ENCODE data around the gene PPP2R3A.
A peak's percentile ranks its signal among the peaks of the same experiment; 100 is the strongest.
"Not testable (repeated sequence)": the region's sequence is repeated elsewhere in the genome, so short reads cannot be mapped to it uniquely, and the experiment has no call there.

PPP2R3A gene, protein sequence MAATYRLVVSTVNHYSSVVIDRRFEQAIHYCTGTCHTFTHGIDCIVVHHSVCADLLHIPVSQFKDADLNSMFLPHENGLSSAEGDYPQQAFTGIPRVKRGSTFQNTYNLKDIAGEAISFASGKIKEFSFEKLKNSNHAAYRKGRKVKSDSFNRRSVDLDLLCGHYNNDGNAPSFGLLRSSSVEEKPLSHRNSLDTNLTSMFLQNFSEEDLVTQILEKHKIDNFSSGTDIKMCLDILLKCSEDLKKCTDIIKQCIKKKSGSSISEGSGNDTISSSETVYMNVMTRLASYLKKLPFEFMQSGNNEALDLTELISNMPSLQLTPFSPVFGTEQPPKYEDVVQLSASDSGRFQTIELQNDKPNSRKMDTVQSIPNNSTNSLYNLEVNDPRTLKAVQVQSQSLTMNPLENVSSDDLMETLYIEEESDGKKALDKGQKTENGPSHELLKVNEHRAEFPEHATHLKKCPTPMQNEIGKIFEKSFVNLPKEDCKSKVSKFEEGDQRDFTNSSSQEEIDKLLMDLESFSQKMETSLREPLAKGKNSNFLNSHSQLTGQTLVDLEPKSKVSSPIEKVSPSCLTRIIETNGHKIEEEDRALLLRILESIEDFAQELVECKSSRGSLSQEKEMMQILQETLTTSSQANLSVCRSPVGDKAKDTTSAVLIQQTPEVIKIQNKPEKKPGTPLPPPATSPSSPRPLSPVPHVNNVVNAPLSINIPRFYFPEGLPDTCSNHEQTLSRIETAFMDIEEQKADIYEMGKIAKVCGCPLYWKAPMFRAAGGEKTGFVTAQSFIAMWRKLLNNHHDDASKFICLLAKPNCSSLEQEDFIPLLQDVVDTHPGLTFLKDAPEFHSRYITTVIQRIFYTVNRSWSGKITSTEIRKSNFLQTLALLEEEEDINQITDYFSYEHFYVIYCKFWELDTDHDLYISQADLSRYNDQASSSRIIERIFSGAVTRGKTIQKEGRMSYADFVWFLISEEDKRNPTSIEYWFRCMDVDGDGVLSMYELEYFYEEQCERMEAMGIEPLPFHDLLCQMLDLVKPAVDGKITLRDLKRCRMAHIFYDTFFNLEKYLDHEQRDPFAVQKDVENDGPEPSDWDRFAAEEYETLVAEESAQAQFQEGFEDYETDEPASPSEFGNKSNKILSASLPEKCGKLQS (N-terminal part only)

DNA sequence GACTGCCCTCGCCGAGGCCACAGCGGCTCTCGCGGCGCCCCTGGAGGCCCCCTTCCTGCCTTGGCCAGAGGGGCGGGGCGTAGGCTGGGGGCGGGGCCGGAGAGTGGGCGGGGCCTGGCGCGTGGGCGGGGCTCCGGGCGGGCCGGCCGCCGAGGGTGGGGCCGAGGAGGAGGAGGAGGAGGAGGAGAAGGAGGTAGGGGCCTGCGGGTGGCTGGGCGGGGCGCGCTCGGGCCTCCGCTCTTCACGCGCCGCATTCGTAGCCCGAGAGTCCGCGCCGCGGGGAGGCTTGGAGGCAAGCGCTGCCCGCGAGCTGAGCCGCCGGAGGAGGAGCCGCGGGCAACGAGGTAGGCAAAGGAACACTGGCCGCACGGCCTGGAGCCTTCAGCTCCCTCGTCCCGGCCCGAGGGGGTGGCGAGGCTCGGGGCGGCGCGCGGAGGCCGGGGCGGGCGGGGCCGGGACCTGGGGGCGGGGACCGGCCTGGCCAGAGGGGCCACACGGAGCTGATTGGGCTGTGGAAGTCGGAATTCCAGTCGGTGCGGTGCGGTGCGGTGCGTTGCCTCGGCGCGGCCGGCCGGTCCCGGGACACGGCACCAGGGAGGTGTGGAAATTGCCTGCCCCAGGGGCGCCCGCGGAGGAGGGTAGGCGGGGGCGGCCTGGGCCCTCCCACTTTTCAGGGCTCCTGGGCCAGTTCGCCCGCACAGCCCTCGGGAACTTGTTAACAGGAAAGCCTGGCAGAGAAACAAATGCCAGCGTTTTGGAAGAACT, at the start of gene PPP2R3A:
Gene PPP2R3A, plus strand, starts transcription at position 223 of the 765 bp plus-strand sequence. CDS start 35,771 bp downstream, outside the sequence.
- H3K27ac Mint-ChIP-seq = no peak within 1 kb of the TSS
- peak within 1 kb of the TSS; percentile 67 for H3K4me3 Mint-ChIP-seq
- peaks cover 9% of the 10 kb centered on the region for H3K4me1 Mint-ChIP-seq
- no peaks in the 10 kb centered on the region for H3K36me3 Mint-ChIP-seq
- peak; percentile 73 for DNase-seq
- H3K27me3 Mint-ChIP-seq = peaks cover 42% of the 10 kb centered on the region
- CTCF ChIA-PET = no interaction called here
- no peaks in the 10 kb centered on the region for H3K9me3 Mint-ChIP-seq

DNA sequence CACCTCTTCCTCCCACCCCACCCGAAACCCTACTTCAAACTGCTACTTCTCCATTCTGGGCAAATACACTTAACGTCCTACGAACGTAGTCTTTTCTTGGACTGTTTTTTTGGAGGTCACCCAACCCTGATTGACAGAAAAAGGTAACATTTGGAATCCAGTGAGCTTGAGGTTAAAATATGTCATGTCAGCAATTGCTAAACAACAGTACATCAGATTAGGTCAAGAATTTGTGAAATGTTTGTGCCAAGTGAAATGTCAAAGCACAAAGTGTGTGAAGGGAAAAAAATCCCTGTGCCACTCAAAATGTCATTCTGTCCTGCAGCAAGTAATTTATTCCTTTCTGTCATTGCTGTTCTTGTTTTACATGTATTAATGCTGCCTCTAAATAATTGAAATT, 49.2 kb upstream of the PPP2R3A start:
- Mint-ChIP-seq H3K27me3 (peaks cover 5% of the 10 kb centered on the region), H3K4me1 (no peaks in the 10 kb centered on the region), H3K9me3 (no peaks in the 10 kb centered on the region), H3K36me3 (no peaks in the 10 kb centered on the region), H3K27ac (no peak overlapping the region), H3K4me3 (no peak overlapping the region)
- DNase-seq = no peak
- CTCF ChIA-PET = interaction anchor here (0.9 kb wide), 1 partner anchor 9 kb away, joined by 3 read pairs; no protein-coding TSS in a partner anchor

DNA sequence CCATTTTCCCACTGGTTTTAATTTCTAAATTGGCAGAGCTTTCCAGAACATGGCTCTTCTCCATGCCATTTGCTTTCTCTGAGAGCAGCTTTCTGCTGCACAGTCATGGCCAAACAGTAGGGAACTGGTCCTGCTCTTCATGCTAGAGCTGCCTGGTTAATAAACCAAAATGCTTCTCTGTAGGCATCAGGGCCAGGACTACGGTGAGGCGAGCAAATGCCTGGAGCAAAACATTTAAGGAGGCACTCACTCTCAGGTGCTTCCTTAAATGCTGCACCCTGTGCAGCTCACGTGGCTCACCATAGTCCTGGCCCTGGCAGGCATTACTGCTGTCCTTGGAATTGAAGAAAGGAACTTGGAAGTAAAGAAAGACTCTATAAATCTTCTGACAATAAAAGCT, 48.5 kb upstream of the PPP2R3A start:
- CTCF ChIA-PET = no interaction called here
- H3K27ac Mint-ChIP-seq = no peak overlapping the region
- no peaks in the 10 kb centered on the region for H3K4me1 Mint-ChIP-seq
- H3K4me3 Mint-ChIP-seq = no peak overlapping the region
- DNase-seq = no peak
- no peaks in the 10 kb centered on the region for H3K9me3 Mint-ChIP-seq
- H3K36me3 Mint-ChIP-seq = no peaks in the 10 kb centered on the region
- peaks cover 5% of the 10 kb centered on the region for H3K27me3 Mint-ChIP-seq

DNA sequence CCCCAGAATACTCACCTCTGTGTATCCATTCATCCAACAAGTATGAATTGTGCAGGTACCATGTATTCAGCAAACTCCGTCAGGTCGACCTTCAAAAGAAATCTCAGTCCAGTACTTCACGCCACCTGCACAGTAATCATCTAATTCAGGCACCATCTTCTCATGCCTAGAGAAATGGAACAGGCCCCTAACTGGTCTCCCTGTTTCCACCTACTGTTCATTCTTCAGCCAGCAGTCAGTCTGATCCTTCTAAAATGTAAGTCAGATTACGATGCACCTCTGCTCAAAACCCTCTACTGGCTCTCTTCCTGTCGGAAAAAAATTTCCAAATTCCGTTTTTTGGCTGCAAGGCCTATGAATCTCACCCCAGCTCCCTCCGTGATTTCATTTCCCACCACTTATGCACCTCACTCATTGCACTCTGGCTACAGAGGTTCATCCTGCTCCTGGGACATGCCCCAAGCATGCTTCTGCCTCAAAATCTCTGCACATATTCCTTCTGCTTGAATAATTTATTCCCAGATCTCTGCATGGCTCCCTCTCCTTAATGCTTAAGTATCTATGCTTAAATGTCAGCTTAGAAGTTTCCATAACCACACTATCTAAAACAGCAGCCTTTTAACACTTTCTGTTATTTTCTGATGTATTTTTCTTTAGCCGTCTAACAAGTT, 47.5 kb upstream of the PPP2R3A start:
- Mint-ChIP-seq H3K27me3 (peaks cover 10% of the 10 kb centered on the region), H3K9me3 (no peaks in the 10 kb centered on the region), H3K4me1 (no peaks in the 10 kb centered on the region), H3K27ac (no peak overlapping the region), H3K36me3 (no peaks in the 10 kb centered on the region), H3K4me3 (no peak overlapping the region)
- CTCF ChIA-PET = no interaction called here
- DNase-seq = no peak

DNA sequence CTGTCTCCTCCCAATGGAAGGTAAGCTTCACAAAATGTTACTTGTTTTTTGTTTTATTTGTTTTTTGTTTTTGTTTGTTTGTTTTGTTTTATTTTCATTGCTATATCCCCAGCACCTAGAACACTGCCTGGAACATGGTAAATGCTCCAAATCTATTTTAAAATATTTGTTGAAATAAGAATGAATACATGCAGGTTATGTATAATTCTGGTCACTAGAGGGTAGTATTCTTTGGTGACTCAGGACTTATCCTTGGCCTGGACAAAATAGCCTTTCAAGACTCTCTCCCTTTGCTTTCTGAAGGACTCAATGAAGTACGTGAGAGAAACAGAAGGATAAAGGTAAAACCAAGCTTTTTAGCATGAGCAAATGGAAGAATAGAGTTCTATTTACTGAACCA, 46.9 kb upstream of the PPP2R3A start:
- Mint-ChIP-seq H3K36me3 (no peaks in the 10 kb centered on the region), H3K4me3 (no peak overlapping the region), H3K9me3 (no peaks in the 10 kb centered on the region), H3K4me1 (no peaks in the 10 kb centered on the region), H3K27me3 (peaks cover 10% of the 10 kb centered on the region), H3K27ac (no peak overlapping the region)
- DNase-seq = no peak
- CTCF ChIA-PET = no interaction called here

DNA sequence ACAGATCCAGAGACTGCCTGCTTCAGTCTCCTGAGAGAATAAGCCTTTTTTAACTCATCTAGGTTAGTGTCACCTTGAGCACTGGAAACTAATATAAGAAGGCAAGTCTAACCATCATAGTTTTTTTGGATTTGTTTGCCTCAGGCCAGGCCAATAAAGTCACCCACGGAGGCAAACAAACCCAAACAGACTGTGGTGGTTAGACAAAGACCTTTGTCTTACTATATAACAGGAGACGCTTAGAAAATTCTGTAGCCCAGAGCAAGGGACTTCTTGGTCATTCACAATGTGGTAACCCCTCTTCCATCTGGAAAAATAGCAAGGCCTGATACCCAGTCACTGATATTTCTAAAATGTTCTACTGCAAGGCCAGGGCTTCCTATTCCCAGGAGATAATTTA, 45.3 kb upstream of the PPP2R3A start:
- Mint-ChIP-seq H3K27ac (no peak overlapping the region), H3K9me3 (no peaks in the 10 kb centered on the region), H3K27me3 (peaks cover 10% of the 10 kb centered on the region), H3K4me1 (no peaks in the 10 kb centered on the region), H3K4me3 (no peak overlapping the region), H3K36me3 (no peaks in the 10 kb centered on the region)
- CTCF ChIA-PET = interaction anchor here (2.3 kb wide), 1 partner anchor 122 kb away, joined by 6 read pairs; no protein-coding TSS in a partner anchor
- no peak for DNase-seq

DNA sequence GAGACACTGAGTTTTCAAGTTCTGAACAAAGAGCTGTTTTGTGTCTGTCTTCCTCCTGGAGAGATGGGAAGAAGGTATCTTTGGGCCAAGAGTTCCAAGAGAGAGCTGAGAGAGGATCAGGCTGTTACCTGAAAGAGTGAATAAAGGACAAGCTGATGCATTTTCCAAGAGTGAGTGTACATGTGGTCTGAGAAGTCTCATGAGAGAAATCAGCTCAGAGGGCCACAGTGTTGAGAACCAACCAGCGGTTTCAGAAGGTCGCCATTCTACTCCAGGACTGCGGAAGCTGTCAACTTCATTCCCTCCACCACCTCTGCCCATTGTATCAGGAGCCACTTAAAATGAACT, 42.7 kb upstream of the PPP2R3A start:
- H3K4me1 Mint-ChIP-seq = no peaks in the 10 kb centered on the region
- peaks cover 8% of the 10 kb centered on the region for H3K27me3 Mint-ChIP-seq
- H3K4me3 Mint-ChIP-seq = no peak overlapping the region
- no peaks in the 10 kb centered on the region for H3K9me3 Mint-ChIP-seq
- no peaks in the 10 kb centered on the region for H3K36me3 Mint-ChIP-seq
- DNase-seq = no peak
- no peak overlapping the region for H3K27ac Mint-ChIP-seq
- CTCF ChIA-PET = no interaction called here

DNA sequence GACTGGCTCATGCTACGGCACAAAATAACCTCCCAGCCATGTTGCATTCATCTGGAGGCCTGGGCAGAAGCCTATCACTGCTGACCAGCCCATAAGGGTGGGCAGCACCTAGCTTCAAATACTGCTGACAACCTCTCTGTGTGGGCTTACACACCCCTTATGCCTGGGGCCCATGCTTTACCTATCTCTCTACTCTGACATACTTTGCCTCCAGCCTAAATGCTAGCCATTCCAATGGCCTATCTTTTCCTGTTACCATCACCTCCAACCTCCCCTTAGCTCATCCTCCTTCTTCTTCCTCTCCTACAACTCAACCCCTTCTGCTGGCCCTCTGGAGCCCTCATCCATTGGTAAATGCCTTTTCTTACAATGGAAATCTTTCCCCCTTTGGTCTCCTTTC, 41.0 kb upstream of the PPP2R3A start:
- CTCF ChIA-PET = no interaction called here
- Mint-ChIP-seq H3K4me1 (no peaks in the 10 kb centered on the region), H3K36me3 (no peaks in the 10 kb centered on the region), H3K27me3 (peaks cover 5% of the 10 kb centered on the region), H3K27ac (no peak overlapping the region), H3K9me3 (no peaks in the 10 kb centered on the region), H3K4me3 (no peak overlapping the region)
- DNase-seq = no peak

DNA sequence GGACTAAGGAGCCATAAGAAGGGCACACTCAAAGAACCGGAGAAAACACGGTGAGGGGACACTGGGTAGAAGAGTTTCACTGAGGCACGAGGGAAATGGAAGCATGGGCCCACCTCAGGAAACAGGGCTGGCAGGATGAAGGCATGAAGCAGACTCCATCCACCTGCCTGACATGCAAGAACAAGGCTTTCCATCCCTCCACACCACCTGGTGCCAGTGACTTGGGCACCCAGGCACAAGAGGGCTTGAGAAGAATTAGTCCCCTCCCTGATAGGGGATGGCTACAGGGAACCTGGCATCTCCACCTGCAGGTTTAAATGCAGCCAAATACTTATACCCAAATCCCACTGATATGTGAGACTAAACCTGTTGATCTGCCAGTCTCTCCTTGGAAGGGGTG, 38.9 kb upstream of the PPP2R3A start:
- Mint-ChIP-seq H3K27ac (no peak overlapping the region), H3K4me3 (no peak overlapping the region), H3K9me3 (no peaks in the 10 kb centered on the region), H3K27me3 (peaks cover 9% of the 10 kb centered on the region), H3K4me1 (no peaks in the 10 kb centered on the region), H3K36me3 (no peaks in the 10 kb centered on the region)
- no peak for DNase-seq
- CTCF ChIA-PET = no interaction called here

DNA sequence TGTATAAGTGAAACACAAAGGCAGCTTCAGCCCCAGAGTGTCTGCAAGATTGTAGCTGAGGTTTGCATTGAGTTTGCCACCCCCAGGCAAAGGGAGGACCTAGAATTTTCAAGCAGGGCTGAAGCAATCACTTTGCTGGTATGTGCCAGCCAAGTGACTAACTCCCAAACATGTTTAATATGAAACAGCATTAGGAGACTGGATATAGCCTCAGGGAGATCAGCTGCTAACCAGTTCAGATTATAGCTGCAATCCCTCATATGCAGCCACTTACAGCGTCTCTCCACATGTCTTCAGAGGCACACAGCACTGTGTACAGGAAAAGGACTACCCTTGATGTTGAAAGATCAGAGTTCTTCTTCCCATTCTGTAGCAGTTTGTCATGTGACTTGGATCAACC, 38.4 kb upstream of the PPP2R3A start:
- no peaks in the 10 kb centered on the region for H3K9me3 Mint-ChIP-seq
- H3K27me3 Mint-ChIP-seq = peaks cover 9% of the 10 kb centered on the region
- no peaks in the 10 kb centered on the region for H3K4me1 Mint-ChIP-seq
- H3K36me3 Mint-ChIP-seq = no peaks in the 10 kb centered on the region
- CTCF ChIA-PET = no interaction called here
- H3K27ac Mint-ChIP-seq = no peak overlapping the region
- DNase-seq = no peak
- no peak overlapping the region for H3K4me3 Mint-ChIP-seq

DNA sequence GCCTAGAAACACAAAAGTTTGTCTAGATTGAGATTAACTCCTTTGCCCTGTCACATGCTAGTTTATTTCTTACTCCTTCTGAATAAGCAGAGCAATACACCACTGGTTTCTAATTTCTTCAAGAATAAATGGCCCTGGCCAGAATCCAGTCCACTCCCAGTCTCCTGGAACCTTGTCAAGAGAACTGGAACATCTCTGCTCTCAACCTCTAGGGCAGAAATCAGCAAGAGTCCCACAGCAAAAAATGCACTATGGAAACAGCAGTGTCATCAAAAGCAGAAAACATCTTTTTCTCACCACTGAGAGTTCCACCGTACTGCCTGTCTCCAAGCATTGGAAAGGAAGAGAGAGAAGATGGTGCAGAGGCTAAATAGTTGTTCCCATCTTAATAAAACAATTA, 35.9 kb upstream of the PPP2R3A start:
- no peaks in the 10 kb centered on the region for H3K36me3 Mint-ChIP-seq
- CTCF ChIA-PET = no interaction called here
- H3K4me1 Mint-ChIP-seq = no peaks in the 10 kb centered on the region
- H3K27me3 Mint-ChIP-seq = peaks cover 4% of the 10 kb centered on the region
- H3K27ac Mint-ChIP-seq = no peak overlapping the region
- DNase-seq = no peak
- H3K4me3 Mint-ChIP-seq = no peak overlapping the region
- H3K9me3 Mint-ChIP-seq = peaks cover under 1% of the 10 kb centered on the region

DNA sequence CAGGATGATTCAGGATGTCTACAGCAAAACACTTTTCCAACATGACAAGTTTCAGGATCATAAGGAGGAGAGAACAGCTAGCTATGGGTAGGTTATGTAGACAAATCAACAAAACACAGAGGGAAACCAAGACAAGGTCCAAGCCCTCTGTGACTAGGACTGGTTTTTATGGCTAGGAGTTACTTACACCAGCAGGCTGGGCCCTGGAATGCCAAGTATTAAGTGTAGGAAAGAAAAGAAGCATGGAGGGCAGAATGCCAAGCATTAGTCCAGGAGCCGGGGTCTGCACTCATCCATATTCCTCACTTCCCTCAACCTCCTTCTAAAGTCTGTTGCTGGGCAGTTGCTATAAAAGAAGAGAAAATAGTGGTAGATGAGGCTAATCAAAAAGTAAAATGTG, 35.3 kb upstream of the PPP2R3A start:
- no peak overlapping the region for H3K4me3 Mint-ChIP-seq

DNA sequence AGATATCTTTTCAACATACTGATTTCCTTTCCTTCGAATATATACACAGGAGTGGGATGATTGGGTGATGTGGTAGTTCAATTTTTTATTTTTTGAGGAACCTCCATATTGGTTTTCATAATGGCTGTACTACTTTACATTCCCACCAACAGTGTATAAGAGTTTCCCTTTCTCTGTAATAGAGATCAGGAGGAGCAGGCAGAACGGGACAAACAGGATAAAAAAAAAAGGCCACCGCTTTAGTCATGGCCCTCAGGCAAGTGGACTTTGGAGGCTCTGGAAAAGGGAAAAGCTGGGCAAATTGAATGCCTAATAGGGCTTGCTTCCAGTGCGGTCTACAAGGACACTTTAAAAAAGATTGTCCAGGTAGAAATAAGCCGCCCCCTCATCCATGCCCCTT, 30.4 kb upstream of the PPP2R3A start:
- H3K27me3 Mint-ChIP-seq, CTCF ChIA-PET, H3K4me3 Mint-ChIP-seq, DNase-seq, H3K4me1 Mint-ChIP-seq, H3K36me3 Mint-ChIP-seq, H3K9me3 Mint-ChIP-seq, H3K27ac Mint-ChIP-seq: not testable (repeated sequence)

More for the DNA sequence above, 35.3 kb upstream of the PPP2R3A start:
- Mint-ChIP-seq H3K36me3 (no peaks in the 10 kb centered on the region), H3K4me1 (no peaks in the 10 kb centered on the region), H3K9me3 (peaks cover 5% of the 10 kb centered on the region), H3K27me3 (peaks cover 4% of the 10 kb centered on the region), H3K27ac (no peak overlapping the region)
- DNase-seq = no peak
- CTCF ChIA-PET = no interaction called here
